ENCODE measurements around the gene STOX1. TPM values are rescaled to one million over a fixed set of nuclear protein-coding genes. Genes with fewer than 3 reads are reported as not detected.

Gene STOX1
- total and polyA plus RNA-seq, 2 of the 13 experiments (the other 11 are each of a cell fraction or from before 2014, with no cell fraction given) = 2.5 to 6.0 TPM

GRCh38 chr10:68876246-68877138, 49.2 kb downstream of the STOX1 start (continued):
- peak; percentile 92 for TF ChIP-seq ARID5B (CRISPR knock-in tag; IDR thresholded peaks at IDR 0.05)
- TF ChIP-seq, protein P1, sequence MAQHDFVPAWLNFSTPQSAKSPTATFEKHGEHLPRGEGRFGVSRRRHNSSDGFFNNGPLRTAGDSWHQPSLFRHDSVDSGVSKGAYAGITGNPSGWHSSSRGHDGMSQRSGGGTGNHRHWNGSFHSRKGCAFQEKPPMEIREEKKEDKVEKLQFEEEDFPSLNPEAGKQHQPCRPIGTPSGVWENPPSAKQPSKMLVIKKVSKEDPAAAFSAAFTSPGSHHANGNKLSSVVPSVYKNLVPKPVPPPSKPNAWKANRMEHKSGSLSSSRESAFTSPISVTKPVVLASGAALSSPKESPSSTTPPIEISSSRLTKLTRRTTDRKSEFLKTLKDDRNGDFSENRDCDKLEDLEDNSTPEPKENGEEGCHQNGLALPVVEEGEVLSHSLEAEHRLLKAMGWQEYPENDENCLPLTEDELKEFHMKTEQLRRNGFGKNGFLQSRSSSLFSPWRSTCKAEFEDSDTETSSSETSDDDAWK (CRISPR knock-in tag; IDR thresholded peaks at IDR 0.05) = no peak
- TF ChIP-seq BORCS8-MEF2B (CRISPR knock-in tag; IDR thresholded peaks at IDR 0.05) = peak; percentile 53; the same call in 1 of the 2 replicates
- TF ChIP-seq CSRNP2 (CRISPR knock-in tag; conservative IDR thresholded peaks at IDR 0.05; ENCODE audit: low read depth) = no peak
- TF ChIP-seq, protein P2, sequence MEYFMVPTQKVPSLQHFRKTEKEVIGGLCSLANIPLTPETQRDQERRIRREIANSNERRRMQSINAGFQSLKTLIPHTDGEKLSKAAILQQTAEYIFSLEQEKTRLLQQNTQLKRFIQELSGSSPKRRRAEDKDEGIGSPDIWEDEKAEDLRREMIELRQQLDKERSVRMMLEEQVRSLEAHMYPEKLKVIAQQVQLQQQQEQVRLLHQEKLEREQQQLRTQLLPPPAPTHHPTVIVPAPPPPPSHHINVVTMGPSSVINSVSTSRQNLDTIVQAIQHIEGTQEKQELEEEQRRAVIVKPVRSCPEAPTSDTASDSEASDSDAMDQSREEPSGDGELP (IDR thresholded peaks at IDR 0.05; ENCODE audit: borderline replicate concordance, low read depth) = peak; percentile 94
- no peak; the same call in 1 of the 2 replicates for TF ChIP-seq SSRP1 (CRISPR knock-in tag; IDR thresholded peaks at IDR 0.05)
- TF ChIP-seq RBFOX2 (IDR thresholded peaks at IDR 0.05; ENCODE audit: low read depth, low read length) = no peak
- no peak for TF ChIP-seq DR1 (CRISPR knock-in tag; IDR thresholded peaks at IDR 0.05)
- peak; percentile 84 for TF ChIP-seq KDM3A (CRISPR knock-in tag; IDR thresholded peaks at IDR 0.05; ENCODE audit: low read depth)
- peak; percentile 61 for TF ChIP-seq HDAC1 (CRISPR knock-in tag; IDR thresholded peaks at IDR 0.05)
- no peak for TF ChIP-seq ZNF496 (CRISPR knock-in tag; IDR thresholded peaks at IDR 0.05; ENCODE audit: insufficient replicate concordance)
- peak; percentile 55; the same call in 1 of the 2 replicates for TF ChIP-seq AKAP8 (CRISPR knock-in tag; IDR thresholded peaks at IDR 0.05)
- TF ChIP-seq JUNB (CRISPR knock-in tag; IDR thresholded peaks at IDR 0.05; ENCODE audit: borderline replicate concordance) = no peak
- TF ChIP-seq SIN3B (IDR thresholded peaks at IDR 0.05; ENCODE audit: low read length) = no peak
- TF ChIP-seq, protein P3, sequence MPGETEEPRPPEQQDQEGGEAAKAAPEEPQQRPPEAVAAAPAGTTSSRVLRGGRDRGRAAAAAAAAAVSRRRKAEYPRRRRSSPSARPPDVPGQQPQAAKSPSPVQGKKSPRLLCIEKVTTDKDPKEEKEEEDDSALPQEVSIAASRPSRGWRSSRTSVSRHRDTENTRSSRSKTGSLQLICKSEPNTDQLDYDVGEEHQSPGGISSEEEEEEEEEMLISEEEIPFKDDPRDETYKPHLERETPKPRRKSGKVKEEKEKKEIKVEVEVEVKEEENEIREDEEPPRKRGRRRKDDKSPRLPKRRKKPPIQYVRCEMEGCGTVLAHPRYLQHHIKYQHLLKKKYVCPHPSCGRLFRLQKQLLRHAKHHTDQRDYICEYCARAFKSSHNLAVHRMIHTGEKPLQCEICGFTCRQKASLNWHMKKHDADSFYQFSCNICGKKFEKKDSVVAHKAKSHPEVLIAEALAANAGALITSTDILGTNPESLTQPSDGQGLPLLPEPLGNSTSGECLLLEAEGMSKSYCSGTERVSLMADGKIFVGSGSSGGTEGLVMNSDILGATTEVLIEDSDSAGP (CRISPR knock-in tag; IDR thresholded peaks at IDR 0.05; ENCODE audit: borderline replicate concordance) = 0 out of 2 replicates have a peak, but pooled peaks have one; percentile 26
- no peak for TF ChIP-seq RFXANK (CRISPR knock-in tag; IDR thresholded peaks at IDR 0.05)
- TF ChIP-seq ZNF83 (CRISPR knock-in tag; IDR thresholded peaks at IDR 0.05; ENCODE audit: borderline replicate concordance) = no peak
- TF ChIP-seq MAFF (IDR thresholded peaks at IDR 0.05; ENCODE audit: low read depth, low read length) = no peak
